Measurements from ENCODE around the gene HACD2.

HACD2 gene

DNA sequence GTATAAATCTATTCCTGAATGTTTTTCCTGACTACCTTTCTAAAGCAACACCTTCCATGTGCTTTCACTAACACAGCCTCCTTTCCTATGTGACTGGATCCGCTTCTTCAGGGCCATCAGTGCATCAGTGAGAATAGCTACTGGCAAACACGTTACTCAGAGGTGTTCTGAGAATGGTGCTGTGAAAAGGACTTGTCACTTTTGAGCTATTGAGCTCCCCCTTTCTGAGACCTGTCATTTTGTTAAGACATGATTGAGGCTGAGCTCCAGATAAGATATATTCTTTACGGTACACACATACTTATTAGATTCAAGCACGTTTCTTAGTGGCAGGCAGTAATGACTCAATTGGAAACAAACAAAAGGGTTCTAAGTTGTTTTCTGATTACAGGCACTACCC, 90.9 kb downstream of the HACD2 start:
- Histone ChIP-seq H3K4me3 (ENCODE audit: low read length) (no peak overlapping the region), H4K20me1 (ENCODE audit: insufficient read depth, low read length) (no peaks in the 10 kb centered on the region), H3K27ac (ENCODE audit: low read length) (no peak overlapping the region), H3K9me2 (replicated peaks; ENCODE audit: insufficient read depth, low read length) (no peaks in the 10 kb centered on the region), H3F3A (ENCODE audit: insufficient read depth, low read length) (no peaks in the 10 kb centered on the region), H3K9ac (ENCODE audit: low read length) (no peak overlapping the region), H3K36me3 (replicated peaks; ENCODE audit: insufficient read depth, low read length) (no peaks in the 10 kb centered on the region), H3K27me3 (replicated peaks; ENCODE audit: insufficient read depth, low read length) (no peaks in the 10 kb centered on the region), H3K4me1 (ENCODE audit: low read length) (peaks cover 3% of the 10 kb centered on the region; the same call in 1 of the 2 replicates), H3K9me3 (replicated peaks; ENCODE audit: insufficient read depth, low read length) (no peaks in the 10 kb centered on the region), H3K4me2 (ENCODE audit: low read depth, low read length) (no peak overlapping the region), H3K79me2 (ENCODE audit: low read length) (no peaks in the 10 kb centered on the region), H2AFZ (ENCODE audit: low read length) (no peak overlapping the region)
- DNase-seq = no peak
- TF ChIP-seq EZH2phosphoT487 (IDR thresholded peaks at IDR 0.05; ENCODE audit: low read length) (no peak), EZH2 (optimal IDR thresholded peaks at IDR 0.05; ENCODE audit: low read depth, low read length) (no peak)
- TF ChIP-seq, protein P1, sequence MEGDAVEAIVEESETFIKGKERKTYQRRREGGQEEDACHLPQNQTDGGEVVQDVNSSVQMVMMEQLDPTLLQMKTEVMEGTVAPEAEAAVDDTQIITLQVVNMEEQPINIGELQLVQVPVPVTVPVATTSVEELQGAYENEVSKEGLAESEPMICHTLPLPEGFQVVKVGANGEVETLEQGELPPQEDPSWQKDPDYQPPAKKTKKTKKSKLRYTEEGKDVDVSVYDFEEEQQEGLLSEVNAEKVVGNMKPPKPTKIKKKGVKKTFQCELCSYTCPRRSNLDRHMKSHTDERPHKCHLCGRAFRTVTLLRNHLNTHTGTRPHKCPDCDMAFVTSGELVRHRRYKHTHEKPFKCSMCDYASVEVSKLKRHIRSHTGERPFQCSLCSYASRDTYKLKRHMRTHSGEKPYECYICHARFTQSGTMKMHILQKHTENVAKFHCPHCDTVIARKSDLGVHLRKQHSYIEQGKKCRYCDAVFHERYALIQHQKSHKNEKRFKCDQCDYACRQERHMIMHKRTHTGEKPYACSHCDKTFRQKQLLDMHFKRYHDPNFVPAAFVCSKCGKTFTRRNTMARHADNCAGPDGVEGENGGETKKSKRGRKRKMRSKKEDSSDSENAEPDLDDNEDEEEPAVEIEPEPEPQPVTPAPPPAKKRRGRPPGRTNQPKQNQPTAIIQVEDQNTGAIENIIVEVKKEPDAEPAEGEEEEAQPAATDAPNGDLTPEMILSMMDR (IDR thresholded peaks at IDR 0.05; ENCODE audit: low read length) = no peak

DNA sequence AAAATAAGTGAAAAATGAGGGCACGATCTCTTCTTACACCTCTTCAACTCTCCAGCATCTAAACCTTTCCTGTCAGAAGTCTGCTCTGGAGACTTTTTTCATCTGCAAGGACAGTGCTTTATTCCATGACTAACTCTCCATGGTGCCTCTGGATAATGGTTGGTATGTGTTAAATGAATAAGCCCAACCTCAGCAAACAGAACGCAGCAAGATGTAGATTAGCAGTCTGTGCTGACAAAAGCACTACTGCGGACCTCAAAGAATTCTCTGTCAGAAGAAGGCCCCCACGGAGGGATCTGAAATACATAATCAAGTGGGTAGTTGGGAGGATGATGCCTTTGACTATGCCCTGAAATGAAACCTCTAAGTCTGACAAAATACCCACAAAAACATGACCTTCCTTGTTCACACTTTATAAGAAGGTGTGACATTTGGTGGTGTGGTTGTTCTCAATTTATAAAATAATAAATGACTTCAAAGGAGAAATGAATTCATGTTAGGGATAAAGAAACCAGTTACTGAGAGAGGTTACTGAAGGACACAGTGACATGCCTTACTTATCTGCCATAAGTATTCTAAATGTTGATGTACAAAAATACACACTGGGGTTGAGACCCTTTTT, 92.8 kb downstream of the HACD2 start:
- no peaks in the 10 kb centered on the region for H3F3A ChIP-seq (ENCODE audit: insufficient read depth, low read length)
- no peaks in the 10 kb centered on the region for H3K4me1 ChIP-seq (ENCODE audit: low read length)
- no peaks in the 10 kb centered on the region for H3K79me2 ChIP-seq (ENCODE audit: low read length)
- no peaks in the 10 kb centered on the region for H3K27me3 ChIP-seq (replicated peaks; ENCODE audit: insufficient read depth, low read length)
- H3K27ac ChIP-seq (ENCODE audit: low read length) = no peak overlapping the region
- H3K9me2 ChIP-seq (replicated peaks; ENCODE audit: insufficient read depth, low read length) = no peaks in the 10 kb centered on the region
- no peak overlapping the region for H3K9ac ChIP-seq (ENCODE audit: low read length)
- H3K4me3 ChIP-seq (ENCODE audit: low read length) = no peak overlapping the region
- no peak overlapping the region for H2AFZ ChIP-seq (ENCODE audit: low read length)
- H3K36me3 ChIP-seq (replicated peaks; ENCODE audit: insufficient read depth, low read length) = no peaks in the 10 kb centered on the region
- no peaks in the 10 kb centered on the region for H3K9me3 ChIP-seq (replicated peaks; ENCODE audit: insufficient read depth, low read length)
- no peak overlapping the region for H3K4me2 ChIP-seq (ENCODE audit: low read depth, low read length)
- no peak for DNase-seq
- no peaks in the 10 kb centered on the region for H4K20me1 ChIP-seq (ENCODE audit: insufficient read depth, low read length)
- TF ChIP-seq EZH2phosphoT487 (IDR thresholded peaks at IDR 0.05; ENCODE audit: low read length) (no peak), EZH2 (optimal IDR thresholded peaks at IDR 0.05; ENCODE audit: low read depth, low read length) (no peak)
- TF ChIP-seq, protein P1 (IDR thresholded peaks at IDR 0.05; ENCODE audit: low read length) = no peak

DNA sequence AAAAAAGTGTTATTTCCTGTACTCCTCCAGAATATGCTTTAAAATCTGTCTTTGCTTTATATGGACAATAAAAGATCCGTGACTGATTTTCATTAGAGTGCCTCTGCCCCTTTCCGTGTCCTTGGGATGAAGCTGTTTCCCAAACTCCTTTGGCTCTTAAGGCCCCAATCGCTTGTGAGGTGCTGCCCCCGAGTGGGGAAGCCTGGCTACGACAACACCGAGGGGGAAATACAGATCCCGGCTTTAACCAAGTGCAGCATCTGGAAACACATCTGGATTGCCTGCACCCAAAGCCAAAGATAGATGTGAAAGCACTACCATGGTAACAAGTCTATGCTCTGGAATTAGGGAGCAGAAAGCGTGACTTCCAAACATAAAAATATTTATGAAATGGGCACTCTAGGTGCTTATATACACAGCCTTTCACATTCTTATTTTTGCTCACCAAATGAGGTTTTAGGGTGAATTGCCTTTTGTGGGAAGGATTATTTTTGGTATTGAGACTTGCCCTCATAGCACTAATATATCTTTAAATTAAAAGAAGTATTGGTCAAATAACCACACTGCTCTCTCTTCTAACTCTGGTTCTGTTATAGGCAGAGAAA, 95.4 kb downstream of the HACD2 start:
- no peaks in the 10 kb centered on the region for H3K27me3 ChIP-seq (replicated peaks; ENCODE audit: insufficient read depth, low read length)
- peak; percentile 46 for DNase-seq
- no peaks in the 10 kb centered on the region for H4K20me1 ChIP-seq (ENCODE audit: insufficient read depth, low read length)
- no peak overlapping the region for H3K27ac ChIP-seq (ENCODE audit: low read length)
- H3K9me3 ChIP-seq (replicated peaks; ENCODE audit: insufficient read depth, low read length) = no peaks in the 10 kb centered on the region
- no peaks in the 10 kb centered on the region for H3K4me1 ChIP-seq (ENCODE audit: low read length)
- no peak overlapping the region for H3K4me3 ChIP-seq (ENCODE audit: low read length)
- H3K9me2 ChIP-seq (replicated peaks; ENCODE audit: insufficient read depth, low read length) = no peaks in the 10 kb centered on the region
- H3K4me2 ChIP-seq (ENCODE audit: low read depth, low read length) = no peak overlapping the region
- TF ChIP-seq EZH2phosphoT487 (IDR thresholded peaks at IDR 0.05; ENCODE audit: low read length) (no peak), EZH2 (optimal IDR thresholded peaks at IDR 0.05; ENCODE audit: low read depth, low read length) (no peak)
- TF ChIP-seq, protein P1 (IDR thresholded peaks at IDR 0.05; ENCODE audit: low read length) = peak; percentile 94
- H3K79me2 ChIP-seq (ENCODE audit: low read length) = no peaks in the 10 kb centered on the region
- H3K9ac ChIP-seq (ENCODE audit: low read length) = no peak overlapping the region
- H2AFZ ChIP-seq (ENCODE audit: low read length) = no peak overlapping the region
- H3K36me3 ChIP-seq (replicated peaks; ENCODE audit: insufficient read depth, low read length) = no peaks in the 10 kb centered on the region
- H3F3A ChIP-seq (ENCODE audit: insufficient read depth, low read length) = no peaks in the 10 kb centered on the region
